Limb (tissue), 2 donors: ENCODE measurements around the gene BAG1.

Experiments
- DNase-seq, 2 donors: peaks; one replicate each; pipeline ENCODE4 v3.0.0-alpha.2; 2016; ENCODE audit errors: extremely low spot score in 2 of 2

The BAG1 gene

DNA sequence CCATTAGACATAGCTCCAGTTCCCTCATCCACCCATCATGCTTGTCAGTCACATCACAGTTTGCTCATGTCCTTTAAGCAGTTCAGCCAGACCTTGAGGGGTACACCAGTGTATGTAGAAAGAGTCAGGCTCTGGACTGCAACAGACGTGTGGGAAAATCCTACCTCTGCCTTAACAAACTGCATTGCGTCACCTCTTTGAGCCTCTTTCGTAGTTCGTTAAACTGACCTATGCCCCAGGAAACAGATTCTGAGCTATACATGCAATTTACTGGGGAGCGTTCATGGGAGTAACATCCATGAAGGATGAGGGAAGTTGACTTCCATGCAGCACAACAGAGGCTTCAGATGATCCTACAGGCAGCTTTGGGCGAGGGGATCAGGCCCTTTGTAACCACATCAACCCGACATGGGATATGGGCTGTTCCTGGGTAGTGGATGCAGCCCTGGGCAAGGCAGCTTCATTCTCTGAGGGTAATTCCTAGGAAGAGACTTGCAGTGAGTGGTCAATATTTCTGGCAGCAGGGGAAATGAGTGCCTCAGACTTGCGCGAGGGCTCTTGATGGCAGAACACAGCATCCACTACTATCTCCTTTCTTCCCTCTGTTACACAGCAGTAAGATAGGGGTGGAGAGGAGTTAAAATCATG, 20.2 kb downstream of the BAG1 start:
- DNase-seq = no peak

DNA sequence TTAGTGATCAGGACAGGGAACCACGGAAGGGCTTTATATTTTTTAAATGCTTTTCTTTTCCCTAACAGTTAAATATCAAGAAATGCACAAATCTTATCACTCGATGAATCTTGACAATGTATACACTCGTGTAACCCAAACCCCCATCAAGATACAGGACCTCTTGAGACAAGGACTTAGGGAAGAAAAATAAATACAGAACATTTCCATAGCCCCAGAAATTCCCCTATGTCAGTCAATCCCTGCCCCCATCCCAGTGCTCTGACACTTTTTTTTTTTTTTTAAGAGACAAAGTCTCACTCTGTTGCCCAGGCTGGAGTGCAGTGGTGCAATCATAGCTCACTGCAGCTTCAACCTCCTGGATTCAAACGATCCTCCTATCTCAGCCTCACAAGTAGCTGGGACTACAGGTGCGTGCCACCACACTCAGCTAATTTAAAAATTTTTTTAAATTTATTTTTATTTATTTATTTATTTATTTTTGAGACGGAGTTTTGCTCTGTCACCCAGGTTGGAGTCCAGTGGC, 21.8 kb downstream of the BAG1 start:
- DNase-seq = no peak

DNA sequence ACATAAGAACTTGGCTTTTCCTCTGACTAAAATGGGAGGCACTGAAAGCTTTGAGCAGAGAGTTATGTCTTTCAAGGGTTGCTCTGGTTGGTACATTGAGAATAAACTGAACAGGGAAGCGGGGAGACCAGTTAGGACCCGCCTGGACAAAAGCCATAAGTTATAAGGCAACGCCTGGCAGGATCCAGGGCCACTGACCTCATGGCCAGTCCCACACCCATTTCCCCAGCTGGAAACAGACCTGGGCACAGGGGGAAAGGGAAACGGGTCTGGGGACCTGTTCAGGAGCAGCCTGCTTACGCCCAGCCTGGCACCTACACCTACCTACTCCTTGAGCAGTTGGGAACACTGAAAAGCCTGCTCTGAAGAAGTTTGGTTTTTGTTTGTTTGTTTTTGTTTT, 23.2 kb downstream of the BAG1 start:
- DNase-seq = no peak

- no peak for DNase-seq
Measured at GRCh38 chr9:33239921-33240320, 24.6 kb downstream of the BAG1 start, which contains the start of gene SPINK4. Gene SPINK4, plus strand, starts transcription at chr9:33240167. Its CDS starts 42 bp downstream, at chr9:33240209.

GRCh38 chr9:33236571-33236970, 27.9 kb downstream of the BAG1 start:
- no peak for DNase-seq

DNA sequence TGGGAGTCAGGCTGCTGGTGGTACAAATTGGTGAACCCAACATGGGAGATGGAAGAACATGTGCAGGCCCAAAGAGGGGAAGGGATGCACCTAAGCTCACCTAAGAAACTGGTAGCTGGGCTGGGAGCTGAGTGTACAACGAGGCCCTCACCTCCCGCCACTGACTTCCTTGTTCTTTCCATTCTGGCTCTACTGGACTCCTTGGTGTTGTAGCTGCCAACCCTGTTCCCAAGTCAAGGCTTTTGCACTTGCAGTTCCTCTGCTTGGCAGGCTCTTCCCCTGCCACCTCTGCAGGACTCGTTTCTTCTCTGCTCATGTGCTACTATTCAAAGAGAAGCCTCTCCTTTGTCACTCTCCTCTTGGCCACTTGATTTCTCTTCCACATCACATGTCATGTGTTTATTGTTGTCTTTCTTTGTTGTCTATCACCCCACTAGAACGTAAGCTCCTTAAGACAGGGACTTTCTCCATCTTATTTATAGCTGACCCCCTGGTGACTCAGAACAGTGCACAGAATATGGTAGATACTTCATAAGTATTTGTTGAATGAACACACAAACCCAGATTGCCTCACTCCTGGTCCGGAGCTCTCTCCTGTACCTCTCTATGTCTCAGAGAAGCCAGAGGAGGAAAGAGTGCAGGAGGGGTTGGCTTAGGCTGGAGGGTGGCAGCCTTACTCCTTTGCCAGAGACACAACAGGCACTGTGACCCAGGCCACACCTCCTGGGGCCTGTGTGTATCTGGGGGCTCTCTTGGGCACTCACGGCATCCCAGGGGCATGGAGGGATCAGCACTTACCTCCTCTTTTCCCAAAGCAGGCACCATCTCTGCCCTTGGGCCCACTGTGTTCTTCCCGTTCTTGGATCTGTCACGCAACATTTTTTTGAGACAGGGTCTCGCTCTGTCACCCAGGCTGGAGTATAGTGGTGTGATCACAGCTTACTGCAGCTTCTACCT, 29.7 kb downstream of the BAG1 start:
- DNase-seq = no peak

GRCh38 chr9:33233626-33234342, 30.7 kb downstream of the BAG1 start:
- no peak for DNase-seq

- DNase-seq = no peak
Measured at GRCh38 chr9:33232815-33233214, 31.7 kb downstream of the BAG1 start.

- DNase-seq = no peak
Measured at GRCh38 chr9:33231623-33231942, 32.9 kb downstream of the BAG1 start.

- DNase-seq = no peak
Measured at GRCh38 chr9:33230756-33231622, 33.5 kb downstream of the BAG1 start.

- no peak for DNase-seq
Measured at GRCh38 chr9:33229359-33230114, 35.0 kb downstream of the BAG1 start.

GRCh38 chr9:33228606-33229005, 35.9 kb downstream of the BAG1 start:
- DNase-seq = no peak

DNA sequence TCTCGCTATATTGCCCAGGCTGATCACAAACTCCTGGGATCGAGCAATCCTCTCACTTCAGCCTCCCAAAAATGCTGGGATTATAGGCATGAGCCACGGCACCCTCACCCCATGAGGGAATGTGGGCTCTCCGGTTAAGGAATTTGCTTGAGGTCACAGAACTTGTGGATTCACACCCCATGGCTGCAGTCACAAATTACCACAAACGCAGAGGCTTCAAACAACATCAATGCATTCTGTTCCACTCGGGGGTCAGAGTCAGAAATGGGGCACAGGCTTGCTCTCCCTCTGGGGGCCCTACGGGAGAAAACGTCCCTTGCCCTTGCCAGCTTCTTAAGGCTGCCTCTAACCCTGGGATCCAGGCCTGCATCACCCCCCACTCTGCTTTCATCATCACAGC, 36.8 kb downstream of the BAG1 start:
- DNase-seq = no peak

DNA sequence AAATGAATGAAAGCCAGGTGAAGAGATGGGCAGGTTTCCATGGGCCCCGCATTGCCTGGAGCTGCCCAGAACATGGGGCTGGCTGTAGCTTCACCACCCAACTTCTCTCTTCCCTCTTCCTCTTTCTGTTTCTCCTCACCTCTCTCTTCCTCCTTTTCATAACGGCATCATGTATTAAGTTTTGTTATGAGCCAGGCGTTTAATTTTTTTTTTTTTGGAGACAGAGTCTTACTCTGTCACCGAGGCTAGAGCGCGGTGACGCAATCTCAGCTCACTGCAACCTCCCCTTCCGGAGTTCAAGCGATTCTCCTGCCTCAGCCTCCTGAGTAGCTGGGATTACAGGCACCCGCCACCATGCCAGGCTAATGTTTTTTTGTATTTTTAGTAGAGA, 37.5 kb downstream of the BAG1 start:
- no peak for DNase-seq

DNA sequence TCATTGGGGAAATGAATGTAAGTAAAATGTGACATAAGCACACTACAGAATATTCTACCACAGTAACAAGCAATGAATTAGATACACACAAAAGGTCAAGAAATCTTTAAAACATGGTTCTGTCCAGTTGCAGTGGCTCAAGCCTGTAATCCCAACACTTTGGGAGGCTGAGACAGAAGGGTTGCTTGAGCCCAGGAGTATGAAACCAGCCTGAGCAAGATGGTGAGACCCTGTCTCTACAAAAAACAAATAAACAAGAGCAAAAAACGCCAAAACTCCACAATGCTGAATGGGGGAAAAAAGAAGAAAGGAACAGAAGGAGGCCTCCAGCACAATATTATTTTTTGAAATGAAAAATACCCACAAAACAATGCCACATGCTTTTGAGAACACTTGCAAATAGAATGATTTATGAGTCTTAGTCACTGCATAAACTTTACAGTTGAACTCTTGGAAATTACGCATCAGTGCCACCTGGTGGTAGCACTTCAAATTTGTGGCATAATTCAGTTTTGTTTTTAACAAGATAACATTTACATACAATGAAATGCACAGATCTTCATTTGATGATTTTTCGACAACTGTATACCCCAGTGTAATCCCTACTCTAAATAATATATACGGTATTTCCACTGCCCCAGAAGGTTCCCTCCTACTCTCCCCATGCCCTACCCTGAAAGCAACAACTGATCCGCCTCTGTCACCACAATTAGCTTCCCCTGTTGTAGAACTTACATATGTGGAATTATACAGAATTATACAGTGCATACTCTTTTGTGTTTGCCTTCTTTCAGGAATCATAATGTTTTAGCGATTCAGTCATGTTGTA, 39.0 kb downstream of the BAG1 start:
- DNase-seq = peak; percentile 73 to 86

- DNase-seq = no peak
Measured at GRCh38 chr9:33223696-33224095, 40.8 kb downstream of the BAG1 start.

- DNase-seq = no peak
Measured at GRCh38 chr9:33222031-33222430, 42.5 kb downstream of the BAG1 start.

GRCh38 chr9:33221568-33221884, 43.0 kb downstream of the BAG1 start:
- DNase-seq = no peak
